ENCODE data around the gene SLC7A8.

- TF ChIP-seq TARDBP (IDR thresholded peaks at IDR 0.05) (no peak), SP1 (IDR thresholded peaks at IDR 0.05) (no peak), BHLHE40 (IDR thresholded peaks at IDR 0.05; ENCODE audit: borderline replicate concordance) (no peak)
Observed at GRCh38 chr14:23183479-23183878, at the start of gene SLC7A8.

Measured in HEK293T (cell line).